HG02970 (cell line): Measurements from ENCODE around the gene DOCK11.
"Not testable (repeated sequence)": the region's sequence is repeated elsewhere in the genome, so short reads cannot be mapped to it uniquely, and the experiment has no call there.

Source experiments
- ATAC-seq: cut with Tn5 transposase; IDR thresholded peaks from one replicate; pipeline ENCODE4 v1.9.1; 2021; ENCODE audit warnings: mild to moderate bottlenecking, moderate library complexity, moderate number of reproducible peaks; ENCODE audit not compliant: unreplicated experiment, low FRiP score

The DOCK11 gene

GRCh38 chrX:118726887-118727685 is 231.5 kb downstream of the DOCK11 start, which contains the start of gene IL13RA1:
IL13RA1 (plus strand) TSS chrX:118727606; CDS start chrX:118727639, 33 bp downstream.
- ATAC-seq = no peak

DNA sequence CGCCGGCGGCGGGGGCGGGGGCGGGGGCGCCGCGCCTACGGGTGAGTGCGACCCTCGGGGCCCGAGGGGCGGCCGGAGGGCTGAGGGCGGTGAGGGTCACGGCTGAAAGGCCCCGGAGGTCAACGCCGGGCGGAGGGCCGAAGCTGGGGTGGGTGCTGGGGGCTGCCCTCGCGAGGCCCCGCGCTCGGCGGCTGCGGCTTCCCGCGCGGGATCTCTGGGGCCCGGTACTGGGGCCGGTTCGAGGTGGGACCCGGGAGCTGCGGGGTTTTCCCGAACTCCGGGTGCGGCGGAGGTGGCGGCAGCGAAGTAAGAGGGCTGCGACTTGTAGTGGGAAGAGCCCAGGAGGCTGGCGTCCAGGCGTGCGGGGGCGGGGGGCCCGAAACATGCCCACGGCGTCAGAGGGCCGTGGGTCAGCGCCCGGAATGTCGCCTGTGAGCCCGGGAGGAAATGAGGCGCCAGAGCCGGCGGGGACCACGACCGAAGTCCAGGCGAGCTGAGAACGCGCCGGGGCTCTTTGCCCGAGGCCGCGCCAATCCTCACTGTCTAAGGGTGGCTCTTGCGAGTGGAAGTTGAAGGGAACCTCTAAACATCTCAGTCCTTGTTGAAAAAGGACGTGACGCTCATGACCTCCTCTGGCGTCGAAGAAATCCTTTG is 232.2 kb downstream of the DOCK11 start:
- ATAC-seq = no peak

- ATAC-seq = no peak
Observed at GRCh38 chrX:118729042-118729652, 233.5 kb downstream of the DOCK11 start.

DNA sequence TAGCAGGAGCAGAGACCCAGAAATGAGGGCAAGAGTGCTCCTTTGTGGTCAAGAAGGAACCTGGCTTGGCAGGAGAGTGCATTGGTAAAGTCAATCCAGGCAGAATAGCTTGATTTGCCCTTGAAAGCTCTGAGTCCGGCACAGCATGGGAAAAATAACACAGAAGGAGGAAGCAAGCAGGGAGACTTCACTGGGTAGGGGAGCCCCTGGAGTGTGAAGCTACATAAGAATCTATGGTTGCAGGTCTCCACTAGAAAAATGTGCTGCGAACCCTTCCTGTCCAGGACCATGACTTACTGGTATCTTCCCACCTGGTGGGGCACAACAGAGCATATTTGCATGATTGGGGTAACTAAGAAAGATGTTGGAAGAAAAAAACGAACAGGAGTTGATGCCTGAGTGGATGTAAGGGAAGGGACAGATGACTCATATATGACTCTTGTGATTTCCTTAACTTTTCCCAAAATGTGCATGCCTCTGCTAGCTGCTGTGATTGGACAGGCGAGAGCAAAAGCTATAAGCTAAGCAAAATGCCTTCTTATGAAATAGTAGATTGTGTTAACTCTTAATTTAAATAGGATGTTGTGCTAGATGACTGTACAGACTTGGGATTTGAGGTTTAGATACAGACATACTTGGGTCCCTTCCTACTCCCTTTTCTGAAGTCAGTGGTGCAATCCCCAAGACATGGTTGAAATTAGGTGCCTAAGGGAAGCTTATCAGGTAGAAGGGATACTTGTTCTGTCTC is 235.1 kb downstream of the DOCK11 start:
- no peak for ATAC-seq

- not testable (repeated sequence) for ATAC-seq
Observed at GRCh38 chrX:118732551-118732950, 236.9 kb downstream of the DOCK11 start.

- no peak for ATAC-seq
Observed at GRCh38 chrX:118734909-118735308, 239.3 kb downstream of the DOCK11 start.
